Stimulated activated naive CD8-positive, alpha-beta T cell treated with anti-CD3 and anti-CD28 coated beads, Interleukin-15, Interleukin-2, amounts not matched to agents 100 U/mL and 50 U/mL, for 24 hours (primary cell): ENCODE results near the gene GBF1.

Experiments used
- ATAC-seq: fragments of 150-1000 bp; cut with Tn5 transposase; one replicate; pipeline ENCODE4 v1.10.0; 2021
- DNase-seq: peaks from one replicate; pipeline ENCODE4 v3.0.0; 2021

Gene GBF1

GRCh38 chr10:102395400-102396316 lies 150.3 kb downstream of the GBF1 start, which contains the start of gene NFKB2:
Gene NFKB2 (plus strand): TSS chr10:102395705. CDS start chr10:102395960, 255 bp downstream.
- peak; percentile 33 for ATAC-seq
- peak; percentile 95 for DNase-seq

DNA sequence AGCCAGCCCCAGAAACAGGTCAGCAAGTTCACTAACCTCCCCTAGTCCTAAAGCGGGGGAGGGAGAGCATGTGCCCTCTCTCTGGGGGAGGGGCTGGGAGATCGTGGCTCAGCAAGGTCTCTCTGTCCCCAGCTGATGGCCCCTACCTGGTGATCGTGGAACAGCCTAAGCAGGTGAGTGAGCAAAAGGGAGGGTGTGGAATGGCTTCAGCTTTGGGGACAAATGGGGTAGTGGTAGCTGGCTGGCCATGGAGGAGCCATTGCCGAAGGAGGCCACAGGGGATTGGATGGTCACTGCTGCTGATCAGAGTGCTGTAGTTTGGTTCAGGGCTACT lies 151.0 kb downstream of the GBF1 start:
- ATAC-seq (no peak), DNase-seq (peak; percentile 38)

- ATAC-seq (no peak), DNase-seq (no peak)
These were observed 151.4 kb downstream of the GBF1 start for GRCh38 chr10:102396730-102397151.

DNA sequence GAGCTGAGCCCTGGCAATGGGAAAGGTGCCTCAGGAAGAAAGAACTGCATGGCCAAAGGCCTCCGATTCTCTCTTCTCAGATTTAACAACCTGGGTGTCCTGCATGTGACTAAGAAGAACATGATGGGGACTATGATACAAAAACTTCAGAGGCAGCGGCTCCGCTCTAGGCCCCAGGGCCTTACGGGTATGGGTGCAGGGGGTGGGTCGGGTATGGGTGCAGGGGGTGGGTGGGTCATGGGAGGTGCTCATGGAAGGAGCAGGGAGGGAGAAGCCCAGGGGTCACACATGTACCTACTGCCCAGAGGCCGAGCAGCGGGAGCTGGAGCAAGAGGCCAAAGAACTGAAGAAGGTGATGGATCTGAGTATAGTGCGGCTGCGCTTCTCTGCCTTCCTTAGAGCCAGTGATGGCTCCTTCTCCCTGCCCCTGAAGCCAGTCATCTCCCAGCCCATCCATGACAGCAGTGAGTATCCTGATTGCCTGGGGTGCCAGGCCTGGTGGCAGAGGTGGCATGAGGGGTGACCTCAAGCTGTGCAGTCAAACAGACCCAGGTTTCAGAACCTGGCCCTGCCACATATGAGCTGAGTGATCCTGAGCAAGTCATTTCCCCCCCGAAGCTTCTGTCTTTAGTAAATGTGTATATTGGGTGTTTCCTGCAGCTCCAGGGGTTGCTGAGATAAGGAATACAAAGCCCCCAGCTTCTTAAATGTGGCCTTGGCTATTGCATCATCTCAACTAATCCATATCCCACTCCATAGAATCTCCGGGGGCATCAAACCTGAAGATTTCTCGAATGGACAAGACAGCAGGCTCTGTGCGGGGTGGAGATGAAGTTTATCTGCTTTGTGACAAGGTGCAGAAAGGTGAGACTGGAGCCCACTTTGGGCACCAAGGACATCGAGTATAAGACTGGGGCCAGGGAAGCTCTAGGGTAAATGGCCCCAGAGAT lies 152.2 kb downstream of the GBF1 start:
- DNase-seq (no peak), ATAC-seq (no peak)

DNA sequence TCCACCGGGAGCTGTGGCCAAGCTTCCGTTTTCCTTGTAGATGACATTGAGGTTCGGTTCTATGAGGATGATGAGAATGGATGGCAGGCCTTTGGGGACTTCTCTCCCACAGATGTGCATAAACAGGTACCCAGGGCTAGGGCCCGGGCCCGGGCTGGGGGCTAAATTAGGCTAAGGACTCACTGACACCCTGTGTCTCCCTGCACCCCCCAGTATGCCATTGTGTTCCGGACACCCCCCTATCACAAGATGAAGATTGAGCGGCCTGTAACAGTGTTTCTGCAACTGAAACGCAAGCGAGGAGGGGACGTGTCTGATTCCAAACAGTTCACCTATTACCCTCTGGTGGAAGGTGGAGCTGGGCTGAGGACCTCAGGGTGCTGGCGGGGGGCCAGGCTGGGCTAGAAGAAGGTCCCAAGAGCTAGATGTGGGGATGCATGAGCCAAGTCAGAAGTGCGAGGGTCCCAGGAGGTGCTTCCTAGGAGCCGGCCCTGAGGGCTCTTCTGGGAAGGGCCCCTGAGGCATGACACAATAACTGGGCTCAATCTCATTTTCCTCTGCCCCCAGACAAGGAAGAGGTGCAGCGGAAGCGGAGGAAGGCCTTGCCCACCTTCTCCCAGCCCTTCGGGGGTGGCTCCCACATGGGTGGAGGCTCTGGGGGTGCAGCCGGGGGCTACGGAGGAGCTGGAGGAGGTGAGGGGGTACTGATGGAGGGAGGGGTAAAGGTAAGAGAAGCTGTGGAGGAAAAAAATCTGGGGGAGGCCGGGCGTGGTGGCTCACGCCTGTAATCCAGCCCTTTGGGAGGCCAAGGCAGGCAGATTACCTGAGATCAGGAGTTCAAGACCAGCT lies 153.1 kb downstream of the GBF1 start:
- DNase-seq (no peak), ATAC-seq (no peak)

DNA sequence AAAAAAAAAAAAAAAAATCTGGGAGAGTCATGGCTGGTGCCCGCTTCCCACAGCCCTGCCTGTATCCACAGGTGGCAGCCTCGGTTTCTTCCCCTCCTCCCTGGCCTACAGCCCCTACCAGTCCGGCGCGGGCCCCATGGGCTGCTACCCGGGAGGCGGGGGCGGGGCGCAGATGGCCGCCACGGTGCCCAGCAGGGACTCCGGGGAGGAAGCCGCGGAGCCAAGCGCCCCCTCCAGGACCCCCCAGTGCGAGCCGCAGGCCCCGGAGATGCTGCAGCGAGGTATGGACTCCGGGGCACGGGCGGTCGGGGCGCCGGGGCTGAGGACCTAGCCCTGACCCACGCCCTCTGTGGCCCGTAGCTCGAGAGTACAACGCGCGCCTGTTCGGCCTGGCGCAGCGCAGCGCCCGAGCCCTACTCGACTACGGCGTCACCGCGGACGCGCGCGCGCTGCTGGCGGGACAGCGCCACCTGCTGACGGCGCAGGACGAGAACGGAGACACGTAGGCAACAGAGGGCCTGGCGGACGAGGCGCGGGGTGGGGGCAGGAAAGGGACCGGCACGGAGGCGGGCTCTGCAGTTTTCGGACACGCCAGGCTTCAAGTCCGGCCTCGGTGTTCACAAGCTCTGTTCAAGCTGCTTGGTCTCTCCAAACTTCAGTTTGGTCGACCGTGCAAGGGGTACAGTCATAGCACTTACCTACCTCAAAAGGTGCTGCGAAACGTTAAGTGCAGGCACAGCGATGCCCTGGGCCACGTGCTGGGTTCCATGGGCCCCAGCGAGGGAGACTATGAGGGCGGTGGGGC lies 154.1 kb downstream of the GBF1 start:
- DNase-seq = peak; percentile 93

DNA sequence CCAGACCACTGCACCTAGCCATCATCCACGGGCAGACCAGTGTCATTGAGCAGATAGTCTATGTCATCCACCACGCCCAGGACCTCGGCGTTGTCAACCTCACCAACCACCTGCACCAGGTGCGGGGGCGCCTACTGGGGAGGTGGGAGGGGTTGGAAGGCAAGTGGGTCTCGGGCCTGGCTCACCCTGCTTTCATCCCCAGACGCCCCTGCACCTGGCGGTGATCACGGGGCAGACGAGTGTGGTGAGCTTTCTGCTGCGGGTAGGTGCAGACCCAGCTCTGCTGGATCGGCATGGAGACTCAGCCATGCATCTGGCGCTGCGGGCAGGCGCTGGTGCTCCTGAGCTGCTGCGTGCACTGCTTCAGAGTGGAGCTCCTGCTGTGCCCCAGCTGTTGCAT lies 154.7 kb downstream of the GBF1 start:
- ATAC-seq (no peak), DNase-seq (no peak)

More for the DNA sequence above, 154.1 kb downstream of the GBF1 start:
- ATAC-seq = peak; percentile 69

DNA sequence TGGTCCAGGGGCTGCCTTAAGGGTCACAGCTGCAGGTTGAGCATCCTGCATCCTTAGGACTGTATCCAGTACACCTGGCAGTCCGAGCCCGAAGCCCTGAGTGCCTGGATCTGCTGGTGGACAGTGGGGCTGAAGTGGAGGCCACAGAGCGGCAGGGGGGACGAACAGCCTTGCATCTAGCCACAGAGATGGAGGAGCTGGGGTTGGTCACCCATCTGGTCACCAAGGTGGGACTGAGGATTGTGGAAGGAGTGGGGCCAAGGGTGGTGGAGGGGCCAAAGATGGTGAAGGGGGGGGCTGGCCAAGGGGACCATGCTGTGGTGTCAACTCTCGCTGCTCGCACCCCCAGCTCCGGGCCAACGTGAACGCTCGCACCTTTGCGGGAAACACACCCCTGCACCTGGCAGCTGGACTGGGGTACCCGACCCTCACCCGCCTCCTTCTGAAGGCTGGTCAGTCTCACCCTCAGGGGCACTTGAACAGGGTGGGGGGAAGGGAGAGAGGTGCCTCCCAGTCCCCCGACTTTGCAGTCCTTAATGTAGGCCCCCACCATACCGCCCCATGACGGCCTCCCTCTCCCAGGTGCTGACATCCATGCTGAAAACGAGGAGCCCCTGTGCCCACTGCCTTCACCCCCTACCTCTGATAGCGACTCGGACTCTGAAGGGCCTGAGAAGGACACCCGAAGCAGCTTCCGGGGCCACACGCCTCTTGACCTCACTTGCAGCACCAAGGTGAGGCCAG lies 155.4 kb downstream of the GBF1 start:
- no peak for ATAC-seq
- DNase-seq = no peak

GRCh38 chr10:102401342-102401654 lies 156.0 kb downstream of the GBF1 start:
- ATAC-seq (no peak), DNase-seq (no peak)

GRCh38 chr10:102401735-102402511 lies 156.6 kb downstream of the GBF1 start:
- ATAC-seq = no peak
- DNase-seq = no peak

DNA sequence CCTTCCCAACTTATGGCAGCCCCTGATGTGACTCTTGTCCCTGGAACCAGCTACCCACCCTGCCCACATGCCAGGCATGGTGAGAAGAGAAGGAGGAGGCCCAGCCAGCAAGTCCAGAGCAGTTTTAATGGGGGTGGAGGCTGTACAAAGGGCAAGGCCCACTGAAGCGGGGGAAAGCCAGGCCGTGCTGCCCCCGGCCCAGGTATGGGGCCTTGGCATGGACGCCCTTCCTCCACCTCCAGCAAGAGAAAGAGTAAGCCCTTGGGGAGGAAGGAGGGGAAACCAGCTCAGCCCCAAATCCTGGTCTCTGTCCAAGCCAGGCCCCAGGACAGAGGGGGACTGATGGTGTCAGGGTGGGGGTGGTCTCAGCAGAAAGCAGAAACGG lies 157.2 kb downstream of the GBF1 start:
- ATAC-seq (no peak), DNase-seq (no peak)

DNA sequence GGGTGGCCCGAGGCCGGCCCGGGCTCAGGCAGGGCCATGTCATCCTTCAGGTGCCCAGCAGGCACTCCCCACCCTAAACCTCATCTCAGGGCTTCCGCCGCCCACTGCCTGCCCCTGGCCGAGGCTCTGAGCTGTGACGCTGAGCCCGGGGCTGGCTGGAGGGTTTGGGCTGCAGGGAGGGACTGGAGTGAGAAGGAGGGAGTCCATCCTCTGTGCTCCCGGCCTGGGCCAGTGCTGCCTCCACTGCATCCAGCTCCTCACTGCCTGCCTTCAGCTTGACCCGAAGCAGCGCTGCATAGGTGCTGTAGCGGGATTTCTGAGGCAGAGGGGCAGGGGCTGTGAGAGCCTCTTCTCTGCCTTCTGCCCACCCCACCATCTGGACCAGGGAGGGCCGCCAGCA lies 157.8 kb downstream of the GBF1 start:
- ATAC-seq = no peak
- no peak for DNase-seq

GRCh38 chr10:102404361-102405107 lies 159.2 kb downstream of the GBF1 start:
- DNase-seq = peak; percentile 24

GRCh38 chr10:102405108-102405571 lies 159.8 kb downstream of the GBF1 start:
- no peak for DNase-seq
- ATAC-seq = no peak

More at GRCh38 chr10:102404361-102405107, 159.2 kb downstream of the GBF1 start:
- no peak for ATAC-seq

DNA sequence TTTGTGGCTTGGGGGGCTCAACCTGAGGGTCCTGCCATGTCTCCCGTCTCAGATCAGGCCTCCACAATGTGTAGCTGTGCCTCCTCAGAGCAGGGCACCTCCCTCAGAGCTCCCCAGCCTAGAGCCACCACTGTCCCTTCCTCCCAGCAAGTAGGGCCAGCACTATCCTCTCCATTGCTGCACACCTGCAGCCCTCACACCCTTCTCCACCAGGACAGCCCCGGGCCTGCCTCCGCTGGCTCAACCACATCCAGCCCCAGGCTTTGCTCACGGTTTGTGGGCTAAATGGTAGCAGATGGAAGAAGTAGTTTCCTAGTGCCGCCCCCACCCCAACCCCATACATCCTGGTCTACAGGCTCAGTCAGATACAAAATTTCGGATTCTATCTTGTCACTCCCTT lies 160.3 kb downstream of the GBF1 start:
- ATAC-seq = no peak

DNA sequence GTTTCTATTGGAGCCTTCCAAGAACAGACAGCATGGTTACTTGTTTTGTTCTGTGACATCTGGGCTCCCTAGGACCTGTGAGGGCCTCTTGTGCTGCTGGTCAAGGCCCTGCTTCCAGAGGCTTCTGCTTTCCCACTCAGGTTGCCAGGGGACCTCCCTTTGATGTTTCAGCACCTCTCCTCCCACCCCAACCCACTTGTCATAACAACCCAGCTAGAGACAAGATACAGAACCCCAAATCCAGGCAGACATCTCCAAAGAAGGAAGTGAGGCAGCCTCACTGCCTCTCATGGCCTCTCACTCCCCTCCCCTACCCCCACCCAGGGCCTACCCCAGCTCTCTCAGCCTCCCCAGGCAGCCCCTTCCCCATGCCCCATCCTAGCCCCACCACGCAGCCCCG lies 161.5 kb downstream of the GBF1 start:
- ATAC-seq = no peak
- DNase-seq = no peak

More for the DNA sequence above, 160.3 kb downstream of the GBF1 start:
- DNase-seq = peak; percentile 27

GRCh38 chr10:102407425-102408130 lies 162.2 kb downstream of the GBF1 start:
- DNase-seq (no peak), ATAC-seq (no peak)

DNA sequence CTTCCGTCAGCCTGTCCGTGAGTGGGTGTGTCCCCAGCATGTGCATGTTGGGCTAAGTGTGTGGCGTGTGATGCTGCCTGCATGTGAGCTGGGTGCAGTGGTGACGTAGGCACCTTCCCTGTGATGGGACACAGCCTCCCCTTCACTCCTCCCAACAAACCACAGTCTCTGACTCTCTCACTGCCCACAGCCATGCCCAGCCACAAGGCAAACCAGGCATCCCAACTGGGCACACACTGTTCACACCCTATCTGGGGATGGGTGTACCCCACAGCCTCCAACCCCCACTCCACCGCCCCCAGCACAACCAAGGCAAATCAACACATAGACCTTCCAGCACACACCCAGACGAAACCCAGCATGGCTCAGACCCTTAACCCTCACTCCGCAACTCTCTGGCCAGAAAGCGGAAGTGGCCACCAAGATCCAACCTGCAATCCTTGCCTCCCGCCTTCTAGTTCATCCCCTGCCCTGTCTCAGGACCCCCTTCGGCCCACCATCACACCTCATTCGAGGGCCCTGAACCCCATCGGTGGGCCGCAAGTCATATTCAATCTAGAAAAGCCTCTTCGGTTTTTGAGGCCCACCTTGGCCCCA lies 162.9 kb downstream of the GBF1 start:
- ATAC-seq (no peak), DNase-seq (no peak)
